HG03565 (cell line): ENCODE measurements around the gene MYRIP.

Experiments
- ATAC-seq: cut with Tn5 transposase; IDR thresholded peaks from one replicate; pipeline ENCODE4 v1.9.1; 2021; ENCODE audit warnings: mild to moderate bottlenecking, moderate library complexity; ENCODE audit not compliant: unreplicated experiment

The MYRIP gene

GRCh38 chr3:39900462-39901002, 91.1 kb downstream of the MYRIP start:
- ATAC-seq, result no peak

- ATAC-seq, result no peak
Observed at GRCh38 chr3:39903253-39903652, 93.8 kb downstream of the MYRIP start.

- no peak for ATAC-seq
Observed at GRCh38 chr3:39905788-39906187, 96.4 kb downstream of the MYRIP start.

- no peak for ATAC-seq
Observed at GRCh38 chr3:39907981-39908380, 98.6 kb downstream of the MYRIP start.

GRCh38 chr3:39910135-39910534, 100.7 kb downstream of the MYRIP start:
- ATAC-seq, result no peak

- ATAC-seq, result no peak
Observed at GRCh38 chr3:39910826-39911464, 101.5 kb downstream of the MYRIP start.

GRCh38 chr3:39911465-39912309, 102.3 kb downstream of the MYRIP start:
- no peak for ATAC-seq

- ATAC-seq, result no peak
Observed at GRCh38 chr3:39915027-39915426, 105.6 kb downstream of the MYRIP start.

GRCh38 chr3:39917065-39917773, 107.8 kb downstream of the MYRIP start:
- no peak for ATAC-seq

GRCh38 chr3:39919281-39919680, 109.9 kb downstream of the MYRIP start:
- no peak for ATAC-seq

GRCh38 chr3:39920271-39920670, 110.9 kb downstream of the MYRIP start:
- no peak for ATAC-seq

- ATAC-seq, result no peak
Observed at GRCh38 chr3:39927479-39927878, 118.1 kb downstream of the MYRIP start.

- ATAC-seq, result no peak
Observed at GRCh38 chr3:39933986-39934693, 124.7 kb downstream of the MYRIP start.

- no peak for ATAC-seq
Observed at GRCh38 chr3:39934696-39935095, 125.3 kb downstream of the MYRIP start.

- ATAC-seq, result no peak
Observed at GRCh38 chr3:39935261-39935660, 125.9 kb downstream of the MYRIP start.

- ATAC-seq, result no peak
Observed at GRCh38 chr3:39936848-39937247, 127.4 kb downstream of the MYRIP start.

GRCh38 chr3:39937315-39937714, 127.9 kb downstream of the MYRIP start:
- ATAC-seq, result no peak

GRCh38 chr3:39937874-39938273, 128.5 kb downstream of the MYRIP start:
- peak; percentile 54 for ATAC-seq

- no peak for ATAC-seq
Observed at GRCh38 chr3:39941931-39942330, 132.5 kb downstream of the MYRIP start.

- ATAC-seq, result no peak
Observed at GRCh38 chr3:39960515-39961191, 151.2 kb downstream of the MYRIP start.
